COLO829 (cell line): Measurements from ENCODE around the gene PCBP3.

Experiments
- DNase-seq: peaks from one replicate; pipeline ENCODE4 v3.0.0; 2012; ENCODE audit warnings: low spot score

PCBP3 gene

DNA sequence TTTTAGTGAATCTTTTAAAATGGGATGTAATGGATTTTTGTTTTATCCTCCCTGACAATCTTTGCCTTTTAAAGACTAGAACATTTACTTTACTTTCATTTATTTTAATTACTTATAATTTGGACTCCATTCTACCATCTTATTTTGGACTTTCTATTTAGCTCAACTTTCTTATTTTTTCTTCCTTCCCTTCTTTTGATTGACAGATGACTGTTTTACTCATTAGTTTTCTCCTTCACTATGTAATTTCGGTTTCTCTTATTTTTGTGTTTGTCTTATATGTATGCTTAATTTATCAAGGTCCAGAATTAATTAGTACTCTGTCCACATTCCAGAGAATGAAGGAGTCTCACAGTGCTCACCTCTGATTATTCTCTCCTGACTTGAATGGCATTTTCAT is 109.9 kb downstream of the PCBP3 start:
- DNase-seq, result no peak

DNA sequence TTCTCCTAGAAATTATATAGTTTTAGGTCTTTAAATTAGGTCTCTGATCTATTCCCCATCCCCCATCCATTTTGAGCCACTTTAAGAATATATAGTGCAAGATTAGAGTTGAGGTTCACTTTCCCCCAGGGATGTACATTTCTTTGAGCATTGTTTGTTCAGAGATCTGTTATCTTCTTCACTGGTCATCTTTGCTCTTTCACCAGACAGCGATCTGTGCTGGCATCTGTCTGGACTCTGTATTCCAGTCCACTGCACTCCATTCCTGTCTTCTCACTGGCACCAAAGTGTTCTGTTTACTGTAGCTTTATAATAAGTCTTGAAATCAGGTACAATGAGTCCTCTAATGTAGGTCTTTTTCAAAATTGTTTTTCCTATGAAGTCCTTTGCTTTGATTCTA is 112.5 kb downstream of the PCBP3 start:
- no peak for DNase-seq

DNA sequence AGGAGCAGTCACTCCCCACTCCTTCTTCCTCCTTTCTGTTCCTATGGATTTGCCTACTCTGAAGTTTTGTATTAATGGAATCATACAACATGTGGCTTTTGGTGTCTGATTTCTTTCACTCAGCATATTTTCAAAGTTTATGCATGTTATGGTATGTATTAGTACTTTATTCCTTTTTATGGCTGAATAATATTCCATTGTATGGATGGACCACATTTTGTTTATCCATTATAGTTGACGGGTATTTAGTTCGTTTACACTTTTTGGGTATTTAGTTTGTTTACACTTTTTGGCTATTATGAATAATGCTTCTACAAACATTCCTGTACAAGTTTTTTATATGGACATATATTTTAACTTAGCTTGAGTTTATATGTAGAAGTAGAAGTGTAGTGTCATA is 113.1 kb downstream of the PCBP3 start:
- DNase-seq, result no peak

DNA sequence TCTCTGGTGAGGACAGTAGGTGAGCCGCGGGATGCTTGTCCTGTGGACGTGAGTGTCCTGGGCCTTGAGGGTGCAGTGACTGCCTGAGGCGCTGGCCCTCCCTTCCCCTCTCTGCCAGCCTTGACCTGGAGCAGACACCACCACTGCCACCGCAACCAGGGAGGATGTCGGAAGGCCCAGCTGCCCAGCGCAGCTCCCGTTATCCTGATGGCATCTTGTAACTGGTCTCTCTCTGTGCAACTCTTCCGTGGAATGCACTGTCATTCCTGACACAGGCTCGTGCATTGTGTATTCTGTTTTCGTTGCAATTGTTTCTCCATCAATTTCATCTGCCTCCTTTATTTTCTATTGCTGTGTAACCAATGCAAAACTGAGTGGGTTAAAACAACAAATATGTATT is 118.2 kb downstream of the PCBP3 start:
- DNase-seq, result no peak

DNA sequence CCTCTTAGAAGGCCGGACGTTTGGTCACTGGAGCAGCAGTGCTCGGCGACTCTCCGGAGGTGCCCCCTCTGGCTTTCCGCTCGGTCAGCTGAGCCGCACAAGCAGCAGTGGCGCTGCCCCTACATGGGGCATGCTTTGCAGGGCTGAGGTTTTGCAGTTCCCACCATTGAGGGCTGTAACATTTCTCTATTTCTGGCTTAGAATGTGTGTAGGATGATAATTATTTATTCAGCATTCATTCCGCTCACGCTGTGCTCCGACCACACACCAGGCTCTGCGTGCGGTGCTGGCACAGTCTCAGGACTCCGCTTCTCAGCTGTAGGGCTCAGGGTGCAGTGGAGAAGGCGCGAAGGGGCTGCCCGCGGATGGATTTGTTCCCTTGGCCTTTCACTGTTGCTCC is 119.5 kb downstream of the PCBP3 start:
- no peak for DNase-seq

DNA sequence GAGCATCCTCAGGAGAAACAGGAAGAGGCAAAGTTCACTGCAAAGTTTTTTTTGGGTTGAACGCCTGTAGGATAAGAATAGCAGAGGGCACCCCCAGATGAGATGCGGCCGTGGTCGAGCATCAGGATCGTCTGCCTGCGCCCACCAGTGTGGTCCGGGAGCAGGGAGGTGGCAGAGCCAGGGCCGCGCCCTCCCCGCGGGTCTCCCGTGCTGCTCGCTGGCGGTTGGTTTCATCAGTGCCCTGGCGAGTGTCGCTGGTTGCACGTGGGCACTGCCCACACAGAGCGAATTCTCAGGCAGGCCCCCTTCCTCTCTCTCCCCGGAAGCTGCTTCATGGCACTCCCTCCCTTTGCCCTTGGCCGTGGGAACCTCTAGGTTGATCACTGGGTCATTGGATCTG is 120.0 kb downstream of the PCBP3 start:
- DNase-seq, result no peak

DNA sequence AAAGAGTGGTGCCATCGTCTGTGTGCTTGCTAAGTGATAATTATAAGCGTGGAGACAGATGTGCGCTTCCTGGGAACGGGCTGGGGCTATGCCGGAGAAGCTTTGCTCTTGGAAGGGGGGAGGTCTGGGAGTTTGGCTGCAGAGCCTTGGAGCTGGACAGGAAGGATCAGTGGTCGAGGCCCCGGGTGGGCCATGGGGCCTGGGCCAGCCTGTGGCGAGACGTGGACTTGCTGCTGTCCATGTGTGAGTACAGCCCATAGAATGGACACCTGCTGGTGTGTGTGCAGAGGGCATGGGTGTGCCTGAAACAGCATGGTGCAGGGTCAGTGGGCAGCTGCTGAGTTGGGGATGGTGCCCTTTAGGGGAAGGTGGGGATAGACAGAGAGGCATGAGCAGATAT is 121.3 kb downstream of the PCBP3 start:
- DNase-seq, result no peak

DNA sequence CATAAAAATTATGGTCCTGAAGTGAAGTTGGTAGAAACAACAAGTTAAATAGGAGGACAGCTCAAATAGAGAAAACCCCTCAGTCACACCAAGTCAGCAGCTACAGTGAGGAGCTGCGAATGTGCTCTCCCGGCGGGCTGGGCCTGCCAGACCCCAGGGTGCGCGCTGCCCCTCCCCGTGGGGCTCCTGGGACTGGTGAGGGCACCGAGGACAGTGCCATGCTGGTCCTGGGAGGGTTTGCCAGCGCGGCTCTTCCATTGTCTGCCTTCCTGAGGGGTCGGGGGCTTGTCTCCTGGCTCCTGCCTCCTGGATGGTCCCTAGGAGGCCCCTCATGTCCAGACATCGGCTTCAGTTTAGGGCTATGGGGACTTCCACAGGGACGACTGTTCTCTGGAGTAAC is 121.8 kb downstream of the PCBP3 start:
- DNase-seq, result no peak

DNA sequence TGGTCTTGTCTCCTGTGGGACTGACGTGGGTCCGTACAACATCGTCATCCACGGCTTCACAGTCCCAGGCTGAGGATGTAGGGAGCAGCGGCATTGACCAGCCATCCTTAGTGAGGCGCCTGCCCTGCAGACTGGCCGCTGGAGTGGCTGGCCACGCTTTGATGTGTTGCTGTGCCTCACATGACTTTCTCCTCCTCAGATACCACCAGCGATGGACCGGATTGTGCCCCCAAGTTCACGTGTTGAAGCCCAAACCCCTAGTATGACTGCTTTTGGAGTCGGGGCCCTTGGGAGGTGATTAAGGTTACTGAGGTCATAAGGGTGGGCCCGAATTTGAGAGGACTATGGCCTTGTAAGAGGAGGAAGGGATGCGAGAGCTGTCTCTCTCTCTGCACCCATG is 122.5 kb downstream of the PCBP3 start:
- no peak for DNase-seq

DNA sequence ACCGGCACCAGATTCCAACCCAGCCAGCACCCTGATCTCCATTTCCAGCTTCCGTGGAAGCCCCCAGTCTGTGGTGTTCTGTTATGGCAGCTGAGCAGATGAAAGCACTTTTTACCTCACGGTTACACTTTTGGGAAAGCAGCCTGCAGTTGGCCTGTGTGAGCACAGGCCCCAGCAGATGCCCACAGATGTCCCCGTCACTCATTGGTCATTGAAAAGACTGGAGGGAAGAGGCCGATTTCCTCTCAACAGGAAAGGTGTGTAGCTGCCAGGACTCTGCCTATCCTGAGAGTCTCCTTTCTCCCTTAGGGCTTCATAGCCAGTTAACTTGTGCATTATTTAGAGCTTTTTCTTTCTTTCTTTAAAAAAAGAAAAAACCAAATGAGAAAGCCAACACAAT is 123.0 kb downstream of the PCBP3 start:
- DNase-seq, result no peak

DNA sequence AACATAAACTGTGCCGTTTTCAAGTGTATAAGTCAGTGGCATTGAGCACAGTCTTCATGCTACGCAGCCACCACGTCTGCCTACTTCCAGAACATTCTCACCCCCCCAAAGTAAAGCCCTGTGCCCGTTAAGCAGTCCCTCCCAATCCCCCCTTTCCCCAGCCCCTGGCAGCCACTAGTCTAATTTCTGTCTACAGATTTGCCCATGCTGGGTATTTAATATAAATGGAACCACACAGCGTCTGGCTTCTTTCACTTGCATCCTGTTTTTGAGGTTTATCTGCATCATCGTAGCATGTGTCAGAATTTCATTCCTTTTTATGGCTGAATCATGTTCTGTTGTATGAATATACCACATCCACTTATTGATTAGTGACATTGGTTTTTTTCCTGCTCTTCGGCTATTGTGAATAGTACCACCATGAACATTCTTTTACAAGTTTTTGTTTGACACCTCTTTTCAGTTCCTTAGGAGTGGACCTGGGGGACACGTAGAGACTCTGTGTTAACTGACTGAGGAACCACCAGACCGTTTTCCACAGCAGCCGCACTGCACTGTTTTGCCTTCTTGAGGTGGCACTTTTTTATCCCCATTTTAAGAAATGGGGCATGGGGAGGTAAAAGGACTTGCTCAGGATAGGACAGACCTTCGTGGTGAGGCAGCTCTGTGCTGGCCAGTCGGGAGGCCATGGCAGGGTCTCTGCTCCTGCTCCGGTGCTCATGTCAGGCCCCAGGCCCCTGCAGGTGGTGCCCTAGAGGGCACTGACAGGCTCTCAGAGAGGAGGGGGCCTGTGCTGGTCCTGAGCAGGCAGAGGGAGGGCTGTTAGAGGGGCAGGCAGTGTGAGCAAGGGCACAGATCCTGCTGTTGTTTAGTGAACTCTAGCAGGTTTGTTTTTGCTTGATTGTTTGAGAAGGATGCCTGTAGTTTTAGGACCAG is 123.8 kb downstream of the PCBP3 start:
- DNase-seq, result no peak

DNA sequence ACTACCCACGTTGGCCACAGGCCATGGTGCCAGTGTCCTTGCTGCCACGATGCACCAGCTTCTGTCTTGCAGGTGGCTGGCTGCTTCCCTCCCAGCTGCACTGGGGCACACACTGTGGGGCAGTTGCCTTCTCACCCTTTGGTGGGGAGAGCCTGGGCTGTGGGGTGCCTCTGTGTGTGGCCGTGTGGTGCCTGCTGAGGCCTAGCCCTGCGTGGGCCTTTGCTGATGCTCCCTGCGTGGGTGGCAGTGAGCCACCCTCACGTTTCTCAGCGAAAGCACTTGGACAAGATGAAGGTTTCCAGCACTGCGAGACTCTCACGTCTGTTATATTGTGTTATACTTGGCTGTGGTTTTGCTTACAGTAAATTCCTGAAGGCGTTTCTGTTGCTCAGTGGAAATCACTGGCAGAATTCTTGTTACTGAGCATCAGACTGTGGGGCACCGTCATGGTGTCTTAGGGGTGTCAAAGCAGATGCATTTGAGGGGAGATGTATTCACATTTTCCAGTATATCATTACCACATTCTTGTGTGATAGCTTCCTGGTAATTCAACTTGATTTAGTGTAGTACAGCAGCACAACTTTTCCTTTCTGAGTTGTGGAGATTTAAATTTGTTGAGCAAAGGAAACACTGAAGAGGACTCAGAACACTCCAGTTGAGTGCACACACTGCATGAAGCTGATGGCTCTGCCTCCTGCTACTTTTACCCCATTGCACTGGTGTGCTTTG is 124.7 kb downstream of the PCBP3 start:
- DNase-seq, result no peak

DNA sequence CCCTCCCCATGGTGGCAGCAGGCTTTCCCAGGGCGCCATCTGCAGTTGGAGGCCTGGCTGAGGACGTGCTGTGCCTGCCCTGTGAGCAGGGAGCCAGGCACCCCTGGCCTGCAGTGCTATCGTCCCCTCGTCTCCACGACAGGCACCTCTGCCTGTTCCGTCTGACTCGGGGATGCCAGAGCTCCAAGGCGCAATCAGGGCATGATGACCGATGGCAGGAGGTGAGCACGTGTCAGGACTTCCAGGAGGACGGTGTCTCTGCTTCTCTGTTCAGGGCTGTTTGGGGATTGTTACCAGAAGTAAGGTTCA is 125.2 kb downstream of the PCBP3 start:
- no peak for DNase-seq

DNA sequence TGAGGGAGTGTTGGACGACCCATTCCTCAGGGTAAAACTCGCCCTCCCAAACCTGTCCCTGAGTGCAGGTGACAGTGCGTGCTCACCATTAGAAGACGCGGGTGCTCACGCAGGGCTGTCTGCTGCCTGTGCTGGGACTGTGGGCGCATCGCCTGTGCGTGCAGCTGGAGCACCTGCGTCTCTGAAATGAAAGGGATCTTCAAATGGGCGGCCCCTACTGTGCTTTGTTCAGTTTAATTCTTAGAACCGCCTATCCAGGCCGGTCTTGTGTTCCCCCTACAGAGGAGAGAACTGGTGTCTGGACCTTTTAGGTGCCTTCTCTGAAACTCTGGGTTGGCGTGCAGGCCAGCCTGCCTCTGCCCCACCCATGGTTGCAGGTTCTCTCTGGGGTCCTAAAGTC is 125.8 kb downstream of the PCBP3 start:
- no peak for DNase-seq

DNA sequence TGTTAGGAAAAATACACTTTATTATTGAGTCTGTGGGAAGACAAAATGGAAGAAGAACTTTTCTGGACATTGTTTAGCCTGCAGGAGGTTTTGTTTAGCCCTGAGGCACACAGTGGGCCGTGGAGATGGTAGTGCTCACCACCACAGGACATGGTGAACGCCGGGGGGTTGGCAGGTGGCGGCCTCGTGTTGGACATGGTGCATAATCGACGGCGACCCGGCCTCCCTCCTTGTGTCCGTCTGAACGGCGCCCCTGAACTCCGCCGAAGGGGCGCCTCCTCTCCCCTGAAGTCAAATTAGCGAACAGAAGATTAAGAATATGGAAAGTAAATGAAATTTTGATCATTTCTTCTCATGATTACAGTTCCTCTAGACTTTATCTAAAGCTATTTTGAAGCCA is 126.4 kb downstream of the PCBP3 start:
- no peak for DNase-seq

DNA sequence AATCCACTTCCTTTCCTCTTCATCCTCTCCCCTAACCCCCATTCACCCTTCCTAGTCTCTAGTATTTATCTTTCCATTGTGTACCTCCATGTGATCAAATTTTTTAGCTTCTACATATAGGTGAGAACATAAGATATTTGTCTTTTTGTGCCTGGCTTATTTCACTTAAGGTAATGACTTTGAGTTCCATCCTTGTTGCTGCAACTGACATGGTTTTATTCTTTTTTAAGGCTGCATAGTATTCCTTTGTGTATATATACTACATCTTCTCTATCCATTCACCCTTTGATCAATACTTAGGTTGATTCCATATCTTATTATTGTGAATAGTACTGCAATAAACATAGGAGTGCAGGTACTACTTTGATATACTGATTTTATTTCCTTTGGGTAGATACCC is 128.7 kb downstream of the PCBP3 start:
- no peak for DNase-seq

DNA sequence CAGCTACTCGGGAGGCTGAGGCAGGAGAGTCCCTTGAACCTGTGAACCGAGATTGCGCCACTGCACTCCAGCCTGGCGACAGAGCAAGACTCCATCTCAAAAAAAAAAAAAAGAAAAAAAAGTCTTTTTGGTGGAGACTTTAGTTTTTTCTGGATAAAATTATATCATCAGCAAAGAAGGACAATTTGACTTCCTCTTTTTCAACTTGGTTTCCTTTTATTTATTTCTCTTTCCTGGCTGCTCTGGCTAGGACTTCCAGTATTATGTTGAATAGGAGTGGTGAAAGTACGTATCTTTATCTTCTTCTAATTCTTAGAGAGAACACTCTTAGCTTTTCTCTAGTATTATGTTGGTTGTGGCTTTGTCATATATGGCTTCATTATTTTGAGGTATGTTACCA is 130.8 kb downstream of the PCBP3 start:
- DNase-seq, result no peak

DNA sequence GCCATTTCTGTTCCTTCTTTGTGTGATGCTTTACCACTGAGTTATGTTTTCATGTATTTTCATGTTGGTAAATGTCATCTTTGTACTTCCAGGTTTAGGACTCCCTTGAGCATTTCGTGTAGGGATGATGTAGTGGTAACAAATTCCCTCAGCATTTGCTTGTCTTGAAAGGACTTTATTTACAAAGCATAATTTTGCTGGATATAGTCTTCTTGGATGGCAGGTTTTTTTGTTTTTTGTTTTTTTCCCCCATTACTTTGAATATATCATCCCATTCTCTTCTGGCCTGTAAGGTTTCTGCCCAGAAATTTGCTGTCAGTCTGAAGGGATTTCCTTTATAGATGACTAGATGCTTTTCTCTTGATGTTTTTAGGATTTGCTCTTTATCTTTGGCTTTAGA is 133.4 kb downstream of the PCBP3 start:
- no peak for DNase-seq

DNA sequence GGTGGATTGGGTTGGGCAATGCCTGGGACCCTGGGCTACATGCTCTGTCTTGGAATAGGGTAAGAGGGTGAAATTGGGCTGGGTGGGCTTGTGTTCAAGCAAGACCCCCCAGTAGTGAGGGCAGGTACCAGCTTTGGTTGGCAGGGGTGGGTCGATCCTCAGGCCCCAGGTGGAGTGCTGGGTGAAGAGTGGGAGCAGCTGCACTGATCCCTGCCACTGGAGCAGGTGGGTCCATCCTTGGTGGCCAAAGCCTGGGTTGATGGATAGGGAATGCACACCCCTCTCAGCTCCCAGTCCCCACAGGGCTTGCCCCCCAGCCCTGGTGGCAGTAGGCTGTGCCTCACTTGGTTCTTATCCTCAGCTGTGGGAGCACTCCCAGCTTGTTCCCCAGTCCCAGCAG is 135.2 kb downstream of the PCBP3 start:
- no peak for DNase-seq

DNA sequence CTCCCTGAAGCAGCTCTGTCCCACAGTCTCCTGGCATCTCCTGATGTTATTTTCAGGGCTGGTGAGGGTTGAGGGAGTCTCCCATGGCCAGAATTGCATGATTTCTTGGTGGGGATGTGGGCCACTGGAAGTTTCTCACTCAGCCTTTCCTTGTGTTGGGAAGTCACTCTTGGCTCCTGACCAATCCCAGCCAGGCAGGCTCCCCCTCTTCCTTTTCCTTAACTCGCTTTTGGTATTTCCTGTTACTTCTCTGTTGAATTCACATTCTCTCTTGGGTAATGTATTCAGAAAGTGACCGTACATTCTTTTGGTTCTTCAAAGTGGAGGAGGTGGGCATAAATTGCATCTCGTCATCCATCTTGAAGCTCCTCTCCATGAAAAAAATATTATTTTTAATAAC is 135.7 kb downstream of the PCBP3 start:
- no peak for DNase-seq

DNA sequence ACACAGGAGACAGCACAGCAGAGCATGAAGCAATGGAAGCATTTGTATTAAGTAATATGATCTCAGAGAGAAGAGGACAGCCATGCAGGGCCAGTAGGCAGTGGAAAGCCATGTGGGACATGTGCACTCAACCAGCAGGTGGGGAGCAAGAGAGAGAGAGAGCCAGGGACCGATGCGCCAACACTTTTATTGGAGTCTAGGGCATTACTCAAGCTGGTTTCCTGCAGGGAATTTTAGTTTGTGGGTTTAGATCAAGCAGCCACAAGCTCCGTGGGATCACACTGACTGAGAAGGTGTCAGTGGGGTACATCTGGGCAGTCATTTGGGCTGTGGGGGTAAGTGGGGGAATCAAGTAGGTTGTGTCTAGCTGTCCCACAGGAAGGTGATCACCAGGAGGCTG is 137.1 kb downstream of the PCBP3 start:
- DNase-seq, result no peak

DNA sequence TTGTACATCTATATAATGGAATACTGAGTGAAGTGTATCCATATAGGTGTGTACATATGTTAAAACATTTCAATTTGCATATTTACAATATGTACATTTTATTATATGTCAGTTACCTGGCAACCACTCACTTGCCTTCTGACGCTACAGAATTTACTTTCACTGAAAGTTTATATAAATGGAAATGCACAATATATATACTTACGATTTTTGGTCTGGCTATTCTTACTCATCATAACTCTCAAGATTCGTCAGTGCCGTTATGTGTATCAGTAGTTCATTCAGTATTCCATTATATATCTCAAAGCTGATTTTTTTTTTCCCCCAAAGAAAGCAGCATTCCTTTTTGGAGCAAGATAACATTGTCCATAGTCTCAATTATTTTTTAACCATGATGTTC is 138.2 kb downstream of the PCBP3 start:
- DNase-seq, result no peak

DNA sequence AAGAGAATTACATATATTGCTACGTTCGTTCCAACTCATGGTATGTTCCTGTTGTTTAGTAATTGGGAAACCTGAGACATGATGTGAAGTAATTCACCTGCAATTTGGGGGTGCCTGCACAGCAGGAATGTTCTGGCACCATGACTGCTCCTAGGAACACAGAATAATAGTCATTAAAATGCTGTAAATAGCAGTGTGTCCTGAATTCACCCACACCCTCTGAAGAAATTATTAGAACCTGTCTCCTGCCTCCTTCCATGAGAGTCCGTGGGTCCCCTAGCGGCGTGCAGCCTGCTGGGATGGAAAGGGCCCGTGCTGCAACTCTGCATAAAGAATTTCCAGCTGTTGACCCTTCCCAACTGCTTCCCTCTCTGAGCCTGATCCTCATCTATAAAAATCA is 143.1 kb downstream of the PCBP3 start:
- DNase-seq, result no peak

DNA sequence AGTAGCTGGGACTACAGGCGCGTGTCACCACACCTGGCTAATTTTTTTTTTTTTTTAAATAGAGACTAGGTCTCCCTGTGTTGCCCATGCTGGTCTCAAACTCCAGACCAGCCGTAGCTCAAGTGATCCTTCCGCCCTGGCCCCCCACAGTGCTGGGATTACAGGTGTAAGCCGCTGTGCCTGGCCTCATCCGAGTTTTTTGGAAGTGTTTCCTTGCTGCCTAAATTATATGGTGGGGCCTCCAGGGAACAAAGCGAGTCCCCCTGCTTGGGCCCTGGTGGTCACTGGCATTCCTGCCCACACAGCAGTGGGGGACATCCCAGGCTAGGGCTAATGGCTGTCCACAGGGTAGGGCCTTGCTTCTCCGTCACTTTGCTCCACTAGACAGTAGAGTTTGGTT is 143.8 kb downstream of the PCBP3 start:
- no peak for DNase-seq
